GM21825 (cell line): Measurements from ENCODE around the gene MS4A18.

ENCODE experiments used
- ATAC-seq: cut with Tn5 transposase; IDR thresholded peaks from one replicate; pipeline ENCODE4 v1.9.1; 2021; ENCODE audit warnings: mild to moderate bottlenecking, moderate library complexity; ENCODE audit not compliant: unreplicated experiment

Gene MS4A18

GRCh38 chr11:60785806-60786361 lies 61.4 kb downstream of the MS4A18 start:
- ATAC-seq: no peak

- no peak for ATAC-seq
Observed at GRCh38 chr11:60786811-60787567, 62.5 kb downstream of the MS4A18 start.

DNA sequence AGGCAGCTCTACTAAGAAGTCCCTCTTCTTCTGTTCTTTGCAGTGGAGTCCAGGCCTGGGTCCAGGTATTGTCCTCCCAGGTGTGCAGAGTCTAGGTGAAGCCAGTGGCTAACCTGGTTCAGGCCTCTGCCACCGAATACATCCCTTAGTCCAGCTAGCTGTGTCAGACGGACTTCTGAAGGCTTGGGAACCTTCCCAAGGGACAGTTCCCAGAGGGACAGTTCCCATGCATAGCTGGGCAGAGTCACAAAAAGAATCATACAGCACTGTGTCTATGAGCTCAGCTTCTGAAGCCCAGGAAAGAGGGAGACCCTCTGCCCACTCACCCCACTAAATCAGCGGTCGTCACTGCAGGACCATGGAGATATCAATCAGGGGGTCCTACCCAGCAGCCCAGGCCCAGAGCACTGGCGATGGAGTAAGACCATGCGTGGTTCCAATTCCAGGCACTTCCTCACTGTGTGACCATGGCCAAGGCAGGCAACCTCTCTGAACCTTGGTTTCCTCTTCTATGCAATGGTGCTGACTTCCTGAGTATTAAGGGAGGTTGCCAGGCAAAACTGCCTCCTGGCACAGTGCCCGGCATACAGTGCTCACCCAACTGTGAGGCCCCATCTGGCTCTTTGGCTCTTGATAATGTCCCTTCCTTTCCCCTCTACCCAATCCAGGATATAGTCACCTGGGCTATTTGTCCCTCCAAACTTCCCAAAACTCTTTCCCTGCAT lies 64.0 kb downstream of the MS4A18 start:
- ATAC-seq: no peak

GRCh38 chr11:60790726-60791125 lies 66.2 kb downstream of the MS4A18 start:
- ATAC-seq: no peak

DNA sequence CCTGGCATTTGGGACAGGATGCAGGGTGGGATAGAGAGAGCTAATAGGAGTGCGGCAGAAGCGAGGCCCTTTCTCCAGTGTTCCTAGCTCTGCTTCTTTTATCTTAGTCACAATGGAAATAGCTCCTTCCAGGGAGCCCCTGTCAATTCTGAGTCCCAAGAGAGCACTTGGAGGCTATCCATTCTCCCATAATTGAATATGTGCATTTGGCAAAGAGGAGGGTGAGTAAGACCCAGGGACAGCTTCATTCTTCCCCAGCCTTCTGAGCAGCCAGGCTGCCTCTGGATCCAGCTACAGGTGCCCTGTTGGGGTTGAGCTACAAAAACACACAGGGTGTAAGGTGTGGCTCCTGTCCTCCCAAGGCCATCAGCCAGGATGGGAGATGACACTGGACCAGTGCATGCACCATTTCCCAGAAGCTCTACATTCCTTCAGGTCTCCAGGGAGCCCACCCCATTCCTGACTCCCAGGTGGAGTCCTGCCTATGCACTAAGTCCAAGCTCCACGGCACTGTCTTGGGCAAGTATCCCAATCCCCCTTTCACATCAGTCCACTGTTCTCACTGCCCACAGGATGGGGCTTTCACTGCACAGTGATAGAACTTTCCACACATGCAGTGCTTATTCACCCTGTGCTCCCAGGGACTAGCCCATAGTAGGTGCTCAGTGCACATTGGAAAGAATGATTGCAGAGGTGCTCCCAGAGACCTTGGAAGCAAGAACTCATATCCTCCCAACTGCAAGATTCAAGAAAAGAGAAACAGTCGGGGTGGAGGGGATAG lies 66.8 kb downstream of the MS4A18 start:
- no peak for ATAC-seq

DNA sequence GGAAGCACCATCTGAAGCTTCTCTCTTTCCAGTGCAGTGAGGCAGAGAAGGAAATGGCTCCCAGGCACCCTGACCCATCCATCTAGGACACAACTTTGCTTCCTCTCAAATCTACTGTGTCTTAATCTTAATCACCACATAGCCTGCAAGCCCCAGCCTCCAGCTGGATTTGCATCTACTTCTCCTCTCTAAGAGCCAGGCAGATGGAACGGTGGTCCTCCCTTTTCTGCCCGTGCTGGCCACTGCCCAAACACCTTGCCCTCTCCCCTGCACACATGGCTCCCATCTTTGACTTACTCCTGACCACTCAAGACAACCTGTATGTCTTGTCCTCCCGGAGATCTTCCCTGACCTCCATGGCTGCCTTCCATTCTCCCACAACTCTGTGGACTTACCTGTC lies 68.0 kb downstream of the MS4A18 start:
- ATAC-seq: no peak
